H9 (cell line): Measurements from ENCODE around the gene PARD6G. TPM values are rescaled to one million over a fixed set of nuclear protein-coding genes. Genes with fewer than 3 reads are reported as not detected.
A peak's percentile ranks its signal among the peaks of the same experiment; 100 is the strongest.

Experiments
- DNase-seq: peaks from one replicate; pipeline ENCODE4 v3.0.0-alpha.2; 2017
- H2AFZ ChIP-seq: one replicate; pipeline ENCODE4 v1.6.1; 2013; ENCODE audit warnings: mild to moderate bottlenecking, low read length, control low read depth, moderate library complexity
- H2AK5ac ChIP-seq: 2 replicates; pipeline ENCODE4 v1.6.1; 2013; ENCODE audit warnings: low read length, control low read depth, mixed read lengths; ENCODE audit not compliant: insufficient read length
- H2BK120ac ChIP-seq: one replicate; pipeline ENCODE4 v1.6.1; 2013; ENCODE audit warnings: low read depth, mild to moderate bottlenecking, low read length, control low read depth, inconsistent platforms; ENCODE audit not compliant: poor library complexity, severe bottlenecking
- H2BK12ac ChIP-seq: 2 replicates; pipeline ENCODE4 v1.6.1; 2013; ENCODE audit warnings: low read length, control low read depth, mixed read lengths, low read depth; ENCODE audit not compliant: insufficient read length
- H2BK15ac ChIP-seq: 2 replicates; pipeline ENCODE4 v1.6.1; 2013; ENCODE audit warnings: low read depth, low read length, control low read depth
- H2BK20ac ChIP-seq: one replicate; pipeline ENCODE4 v1.6.1; 2013; ENCODE audit warnings: low read depth, mild to moderate bottlenecking, low read length, control low read depth, inconsistent platforms; ENCODE audit not compliant: poor library complexity, severe bottlenecking
- H2BK5ac ChIP-seq: 2 replicates; pipeline ENCODE4 v1.6.1; 2013; ENCODE audit warnings: low read length, control low read depth, mixed read lengths; ENCODE audit not compliant: insufficient read length
- H3K14ac ChIP-seq: 2 replicates; pipeline ENCODE4 v1.6.1; 2013; ENCODE audit warnings: low read length, control low read depth; ENCODE audit not compliant: insufficient read depth
- H3K18ac ChIP-seq: 2 replicates; pipeline ENCODE4 v1.6.1; 2013; ENCODE audit warnings: low read depth, mild to moderate bottlenecking, mixed read lengths, low read length, control low read depth; ENCODE audit not compliant: insufficient read length
- H3K23ac ChIP-seq: 2 replicates; pipeline ENCODE4 v1.6.1; 2013; ENCODE audit warnings: low read length, control low read depth, mixed read lengths, low read depth; ENCODE audit not compliant: insufficient read length
- H3K23me2 ChIP-seq: 2 replicates; pipeline ENCODE4 v1.6.1; 2013; ENCODE audit warnings: low read depth, mild to moderate bottlenecking, mixed read lengths, low read length, control low read depth; ENCODE audit not compliant: insufficient read length, poor library complexity, severe bottlenecking
- H3K27ac ChIP-seq: 2 replicates; pipeline ENCODE4 v1.5.1; 2013; ENCODE audit warnings: low read length, control low read depth, mixed read lengths, low read depth; ENCODE audit not compliant: insufficient read length
- H3K27me3 ChIP-seq: 2 replicates; pipeline ENCODE4 v1.6.1; 2013; ENCODE audit warnings: low read length, control low read depth, inconsistent platforms; ENCODE audit not compliant: insufficient read depth
- H3K4ac ChIP-seq: 2 replicates; pipeline ENCODE4 v1.6.1; 2013; ENCODE audit warnings: low read depth, mild to moderate bottlenecking, control low read depth, inconsistent platforms, low read length, moderate library complexity
- H3K4me1 ChIP-seq: 2 replicates; pipeline ENCODE4 v1.6.1; 2013; ENCODE audit warnings: low read length, control low read depth, inconsistent platforms; ENCODE audit not compliant: insufficient read depth
- H3K4me2 ChIP-seq: 2 replicates; pipeline ENCODE4 v1.6.1; 2013; ENCODE audit warnings: low read length, control low read depth, mixed read lengths; ENCODE audit not compliant: insufficient read length, insufficient read depth
- H3K56ac ChIP-seq: 2 replicates; pipeline ENCODE4 v1.6.1; 2013; ENCODE audit warnings: low read depth, mild to moderate bottlenecking, mixed read lengths, low read length, control low read depth; ENCODE audit not compliant: insufficient read length
- H3K79me1 ChIP-seq: 2 replicates; pipeline ENCODE4 v1.6.1; 2013; ENCODE audit warnings: low read depth, mild to moderate bottlenecking, moderate library complexity, low read length, control low read depth, inconsistent platforms; ENCODE audit not compliant: insufficient read depth, poor library complexity, severe bottlenecking
- H3K79me2 ChIP-seq: 2 replicates; pipeline ENCODE4 v1.6.1; 2013; ENCODE audit warnings: low read length, control low read depth, inconsistent platforms; ENCODE audit not compliant: insufficient read depth
- H3K9ac ChIP-seq: 2 replicates; pipeline ENCODE4 v1.6.1; 2013; ENCODE audit warnings: low read length, control low read depth, mixed read lengths; ENCODE audit not compliant: insufficient read length; ENCODE audit errors: extremely low read depth
- H3K9me3 ChIP-seq: one replicate; pipeline ENCODE4 v1.6.1; 2013; ENCODE audit warnings: low read depth, low read length, inconsistent platforms; ENCODE audit not compliant: control insufficient read depth
- H3T11ph ChIP-seq: one replicate; pipeline ENCODE4 v1.6.1; 2013; ENCODE audit warnings: mild to moderate bottlenecking, low read length, control low read depth, inconsistent platforms
- H4K20me1 ChIP-seq: one replicate; pipeline ENCODE4 v1.6.1; 2013; ENCODE audit not compliant: control insufficient read depth, insufficient read length, insufficient read depth
- H4K5ac ChIP-seq: 2 replicates; pipeline ENCODE4 v1.6.1; 2013; ENCODE audit warnings: low read depth, mild to moderate bottlenecking, mixed read lengths, low read length, control low read depth; ENCODE audit not compliant: insufficient read length
- H4K8ac ChIP-seq: replicated peaks from 2 replicates; pipeline ENCODE4 v1.6.1; 2013; ENCODE audit warnings: low read length, control low read depth, mixed read lengths, low read depth; ENCODE audit not compliant: insufficient read length
- H4K91ac ChIP-seq: 2 replicates; pipeline ENCODE4 v1.6.1; 2013; ENCODE audit warnings: low read depth, mild to moderate bottlenecking, moderate library complexity, mixed read lengths, low read length, control low read depth; ENCODE audit not compliant: insufficient read length
- H3K27ac Mint-ChIP-seq, 3 experiments: 2 replicates in 2 of 3; 3 replicates in 1 of 3; pipeline ENCODE4 v1.8.0; 2020 to 2021; ENCODE audit warnings: mixed read lengths in 3 of 3, mild to moderate bottlenecking in 1 of 3, moderate library complexity in 1 of 3
- H3K27me3 Mint-ChIP-seq: 2 replicates; pipeline ENCODE4 v1.8.0; 2021; ENCODE audit warnings: low read depth, mild to moderate bottlenecking, moderate library complexity, mixed read lengths
- H3K36me3 Mint-ChIP-seq, 3 experiments: 2 replicates in 2 of 3; 3 replicates in 1 of 3; pipeline ENCODE4 v1.8.0; 2020 to 2021; ENCODE audit warnings: low read depth in 3 of 3, mixed read lengths in 3 of 3; ENCODE audit not compliant: insufficient read depth in 1 of 3
- H3K4me1 Mint-ChIP-seq, 2 experiments: 2 replicates each; pipeline ENCODE4 v1.8.0; 2020; ENCODE audit warnings: mixed read lengths in 2 of 2
- H3K4me3 Mint-ChIP-seq, 2 experiments: 2 replicates in 1 of 2; 3 replicates in 1 of 2; pipeline ENCODE4 v1.8.0; 2020 to 2021; ENCODE audit warnings: mild to moderate bottlenecking in 2 of 2, mixed read lengths in 2 of 2, moderate library complexity in 1 of 2
- H3K9me3 Mint-ChIP-seq, 2 experiments: 2 replicates in 1 of 2; 3 replicates in 1 of 2; pipeline ENCODE4 v1.8.0; 2020; ENCODE audit warnings: mild to moderate bottlenecking in 2 of 2, mixed read lengths in 2 of 2, moderate library complexity in 1 of 2
- WGBS: extraction: QIAGEN DNeasy Blood & Tissue Kit; methylation state at CpG from one replicate; pipeline ENCODE4 v1.1.7; 2013; ENCODE audit warnings: missing lambda C conversion rate, low lambda C conversion rate, mixed read lengths; ENCODE audit not compliant: insufficient read length; ENCODE audit errors: extremely low coverage; 5-methylcytosine and 5-hydroxymethylcytosine counted together
- total RNA-seq: library from RNA; stranded (reverse); gene quantifications from 2 replicates; pipeline ENCODE4 v1.2.1, GENCODE V29; 2021
- TF ChIP-seq, protein P1 (sequence below): fragments of 200-600 bp; sonication (generic); conservative IDR thresholded peaks from 3 replicates; pipeline ENCODE4 v1.8.0; 2021; ENCODE audit warnings: antibody characterized with exemption, mild to moderate bottlenecking

Gene PARD6G
- total RNA-seq, 1 experiment from 2014 or later = 11.2 TPM

DNA sequence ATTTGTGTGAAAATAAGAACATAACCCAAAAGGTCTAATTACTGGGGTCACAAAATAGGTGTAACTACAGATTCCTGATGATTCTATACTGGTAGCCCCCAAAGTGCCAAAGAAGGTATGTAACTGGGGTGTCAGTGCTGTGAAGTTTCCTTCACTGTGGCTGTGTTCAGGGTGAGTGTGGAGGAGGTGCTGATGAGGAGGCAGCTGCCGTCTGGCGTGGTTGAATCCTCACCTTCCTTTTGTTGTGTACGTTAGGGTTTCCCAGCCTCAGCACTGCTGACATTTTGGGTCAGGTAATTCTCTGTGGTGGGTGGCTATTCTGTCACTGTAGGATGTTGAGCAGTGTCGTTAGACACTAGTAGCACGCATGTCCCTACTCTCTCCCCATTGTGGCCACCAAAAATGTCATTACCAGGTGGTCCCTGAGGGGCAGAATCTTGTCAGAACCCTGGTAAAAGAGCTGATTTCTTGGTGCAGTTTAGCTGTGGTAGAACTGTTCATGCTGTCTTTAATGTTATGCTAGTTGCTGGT, 106.8 kb downstream of the PARD6G start:
- H3K4me3 Mint-ChIP-seq = no peak overlapping the region
- no peak overlapping the region for H3K4me2 ChIP-seq
- no peak overlapping the region for H3T11ph ChIP-seq
- no peaks in the 10 kb centered on the region for H3K4me1 ChIP-seq
- H4K5ac ChIP-seq = no peak overlapping the region
- no peaks in the 10 kb centered on the region for H3K27me3 ChIP-seq
- no peak overlapping the region for H3K23ac ChIP-seq
- no peaks in the 10 kb centered on the region for H3K27me3 Mint-ChIP-seq
- no peaks in the 10 kb centered on the region for H3K9me3 ChIP-seq
- no peaks in the 10 kb centered on the region for H4K20me1 ChIP-seq
- no peak overlapping the region for H2BK12ac ChIP-seq
- peaks cover 27 to 54% (median 51%) of the 10 kb centered on the region in 3 experiments for H3K36me3 Mint-ChIP-seq
- H3K56ac ChIP-seq = no peak overlapping the region
- peaks cover 9 to 11% of the 10 kb centered on the region in 2 experiments for H3K4me1 Mint-ChIP-seq
- no peak overlapping the region for H2BK20ac ChIP-seq
- no peak for DNase-seq
- H3K27ac Mint-ChIP-seq = peak overlapping the region in 1 of 3 experiments; percentile 14; a peak in 1 of 7 replicates
- H3K23me2 ChIP-seq = no peaks in the 10 kb centered on the region
- no peak overlapping the region for H3K14ac ChIP-seq
- H3K79me2 ChIP-seq = no peaks in the 10 kb centered on the region
- H4K8ac ChIP-seq = no peak overlapping the region
- H2AFZ ChIP-seq = no peak overlapping the region
- no peak overlapping the region for H4K91ac ChIP-seq
- WGBS = no CpG with 5 or more reads among the region's 5 CpGs
- H3K18ac ChIP-seq = no peak overlapping the region
- H3K9ac ChIP-seq = no peak overlapping the region
- H3K4ac ChIP-seq = no peak overlapping the region
- H3K79me1 ChIP-seq = no peaks in the 10 kb centered on the region
- H2BK120ac ChIP-seq = no peak overlapping the region
- H2BK5ac ChIP-seq = no peak overlapping the region
- H2BK15ac ChIP-seq = no peak overlapping the region
- no peak overlapping the region for H3K27ac ChIP-seq
- no peaks in the 10 kb centered on the region for H3K9me3 Mint-ChIP-seq
- no peak overlapping the region for H2AK5ac ChIP-seq
- TF ChIP-seq, protein P1, sequence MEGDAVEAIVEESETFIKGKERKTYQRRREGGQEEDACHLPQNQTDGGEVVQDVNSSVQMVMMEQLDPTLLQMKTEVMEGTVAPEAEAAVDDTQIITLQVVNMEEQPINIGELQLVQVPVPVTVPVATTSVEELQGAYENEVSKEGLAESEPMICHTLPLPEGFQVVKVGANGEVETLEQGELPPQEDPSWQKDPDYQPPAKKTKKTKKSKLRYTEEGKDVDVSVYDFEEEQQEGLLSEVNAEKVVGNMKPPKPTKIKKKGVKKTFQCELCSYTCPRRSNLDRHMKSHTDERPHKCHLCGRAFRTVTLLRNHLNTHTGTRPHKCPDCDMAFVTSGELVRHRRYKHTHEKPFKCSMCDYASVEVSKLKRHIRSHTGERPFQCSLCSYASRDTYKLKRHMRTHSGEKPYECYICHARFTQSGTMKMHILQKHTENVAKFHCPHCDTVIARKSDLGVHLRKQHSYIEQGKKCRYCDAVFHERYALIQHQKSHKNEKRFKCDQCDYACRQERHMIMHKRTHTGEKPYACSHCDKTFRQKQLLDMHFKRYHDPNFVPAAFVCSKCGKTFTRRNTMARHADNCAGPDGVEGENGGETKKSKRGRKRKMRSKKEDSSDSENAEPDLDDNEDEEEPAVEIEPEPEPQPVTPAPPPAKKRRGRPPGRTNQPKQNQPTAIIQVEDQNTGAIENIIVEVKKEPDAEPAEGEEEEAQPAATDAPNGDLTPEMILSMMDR = no peak
